Effector memory CD4-positive, alpha-beta T cell (primary cell): ENCODE results near the gene CTNNB1.

Experiments
- DNase-seq, 3 donors: peaks; one replicate each; pipeline ENCODE4 v3.0.0-alpha.2; 2020
- H3K27ac ChIP-seq: 2 replicates; pipeline ENCODE4 v1.7.0; 2013; ENCODE audit warnings: mild to moderate bottlenecking, low read length, moderate library complexity; ENCODE audit not compliant: insufficient read depth, poor library complexity, severe bottlenecking
- H3K27me3 ChIP-seq: replicated peaks from 2 replicates; pipeline ENCODE4 v1.7.0; 2013; ENCODE audit warnings: mild to moderate bottlenecking, low read length; ENCODE audit not compliant: insufficient read depth, control insufficient read depth, poor library complexity, severe bottlenecking
- H3K36me3 ChIP-seq: 2 replicates; pipeline ENCODE4 v1.7.0; 2013; ENCODE audit warnings: mild to moderate bottlenecking, low read length, moderate library complexity; ENCODE audit not compliant: control insufficient read depth, insufficient read depth
- H3K4me1 ChIP-seq: 2 replicates; pipeline ENCODE4 v1.7.0; 2013; ENCODE audit warnings: low read length, mild to moderate bottlenecking; ENCODE audit not compliant: control insufficient read depth, insufficient read depth, poor library complexity, severe bottlenecking
- H3K4me3 ChIP-seq: 2 replicates; pipeline ENCODE4 v1.7.0; 2013; ENCODE audit warnings: low read length, low read depth, mild to moderate bottlenecking; ENCODE audit not compliant: insufficient read depth, poor library complexity, severe bottlenecking
- H3K9me3 ChIP-seq: 2 replicates; pipeline ENCODE4 v1.7.0; 2013; ENCODE audit warnings: mild to moderate bottlenecking, low read length, moderate library complexity; ENCODE audit not compliant: control insufficient read depth

The CTNNB1 gene

DNA sequence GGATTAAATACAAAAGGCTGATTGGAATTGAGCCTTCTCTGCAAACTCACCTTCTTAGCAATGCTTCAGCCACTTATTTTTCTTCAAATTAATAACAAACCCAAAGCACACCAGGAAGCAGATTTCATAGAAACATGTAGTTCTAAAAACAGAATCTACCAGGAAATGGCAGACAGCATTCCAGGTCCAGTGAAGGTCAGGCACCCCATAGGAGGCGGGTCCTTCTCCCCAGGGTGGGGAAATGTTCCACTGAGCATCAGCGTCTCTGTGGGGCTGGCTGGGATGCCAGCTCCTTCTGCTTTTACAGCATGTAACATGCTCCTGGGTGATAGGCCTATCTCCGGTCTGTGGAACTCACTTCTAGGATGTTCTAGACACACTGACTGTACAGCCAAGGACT is 49.2 kb downstream of the CTNNB1 start:
- H3K9me3 ChIP-seq: no peaks in the 10 kb centered on the region
- no peaks in the 10 kb centered on the region for H3K4me1 ChIP-seq
- DNase-seq: no peak
- no peaks in the 10 kb centered on the region for H3K27me3 ChIP-seq
- H3K36me3 ChIP-seq: no peaks in the 10 kb centered on the region
- no peak overlapping the region for H3K27ac ChIP-seq
- H3K4me3 ChIP-seq: no peak overlapping the region

DNA sequence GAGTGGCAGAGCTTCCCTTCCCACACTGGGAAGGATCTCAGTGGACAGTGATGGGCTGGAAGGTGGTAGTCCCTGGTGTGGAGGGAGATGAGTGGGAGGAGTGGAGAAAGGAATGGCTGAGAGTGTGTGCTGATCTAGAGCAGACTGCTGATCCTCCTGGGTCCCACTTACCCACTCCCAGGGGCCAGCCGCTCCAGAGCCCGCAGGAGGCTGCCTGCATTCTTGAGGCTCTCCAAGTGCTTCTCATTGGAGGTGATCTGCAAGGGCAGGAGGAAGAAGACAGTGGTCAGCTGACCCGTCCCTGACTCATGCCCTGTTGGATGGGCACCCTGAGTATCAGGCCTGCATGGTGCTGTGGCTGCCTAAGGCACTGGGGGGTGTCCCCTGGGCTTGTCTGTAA is 50.0 kb downstream of the CTNNB1 start:
- Histone ChIP-seq H3K27ac (no peak overlapping the region), H3K4me3 (no peak overlapping the region), H3K36me3 (no peaks in the 10 kb centered on the region), H3K4me1 (no peaks in the 10 kb centered on the region), H3K9me3 (no peaks in the 10 kb centered on the region), H3K27me3 (no peaks in the 10 kb centered on the region)
- DNase-seq: no peak

- no peak overlapping the region for H3K4me3 ChIP-seq
- H3K36me3 ChIP-seq: no peaks in the 10 kb centered on the region
- no peaks in the 10 kb centered on the region for H3K4me1 ChIP-seq
- no peak overlapping the region for H3K27ac ChIP-seq
- no peaks in the 10 kb centered on the region for H3K27me3 ChIP-seq
- H3K9me3 ChIP-seq: no peaks in the 10 kb centered on the region
- DNase-seq: no peak
Measured at GRCh38 chr3:41250825-41251224, 51.5 kb downstream of the CTNNB1 start.

GRCh38 chr3:41251593-41251992 is 52.3 kb downstream of the CTNNB1 start:
- Histone ChIP-seq H3K27ac (no peak overlapping the region), H3K4me3 (no peak overlapping the region), H3K27me3 (no peaks in the 10 kb centered on the region)

GRCh38 chr3:41258239-41258800 is 59.0 kb downstream of the CTNNB1 start:
- Histone ChIP-seq H3K4me3 (no peak overlapping the region), H3K27me3 (no peaks in the 10 kb centered on the region), H3K27ac (no peak overlapping the region), H3K4me1 (no peaks in the 10 kb centered on the region), H3K36me3 (no peaks in the 10 kb centered on the region), H3K9me3 (no peaks in the 10 kb centered on the region)
- no peak for DNase-seq

More at GRCh38 chr3:41251593-41251992, 52.3 kb downstream of the CTNNB1 start:
- no peak for DNase-seq
- H3K36me3 ChIP-seq: no peaks in the 10 kb centered on the region
- H3K4me1 ChIP-seq: no peaks in the 10 kb centered on the region
- no peaks in the 10 kb centered on the region for H3K9me3 ChIP-seq

- Histone ChIP-seq H3K4me3 (no peak overlapping the region), H3K9me3 (no peaks in the 10 kb centered on the region), H3K27ac (no peak overlapping the region), H3K4me1 (no peaks in the 10 kb centered on the region), H3K27me3 (no peaks in the 10 kb centered on the region), H3K36me3 (no peaks in the 10 kb centered on the region)
- DNase-seq: no peak
Measured at GRCh38 chr3:41259449-41260062, 60.3 kb downstream of the CTNNB1 start.

DNA sequence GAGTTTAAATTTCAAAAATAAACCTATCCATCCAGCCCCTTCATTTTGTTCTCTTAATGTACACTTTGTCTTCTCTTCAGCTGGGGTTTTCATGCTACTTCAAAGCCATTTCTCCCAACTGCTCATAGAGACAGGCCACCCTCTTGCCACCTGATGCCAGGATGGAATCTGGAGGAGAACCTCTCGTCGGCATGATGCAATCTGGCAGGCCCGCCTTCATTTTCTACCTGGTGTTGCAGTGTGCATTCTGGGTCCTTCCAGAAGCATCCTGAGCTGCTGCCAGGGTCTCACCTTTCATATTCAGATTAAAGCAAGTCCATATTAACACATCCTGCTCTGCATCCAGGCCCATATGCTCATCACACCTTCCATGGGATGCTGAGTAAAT is 60.8 kb downstream of the CTNNB1 start:
- no peak overlapping the region for H3K4me3 ChIP-seq
- H3K36me3 ChIP-seq: no peaks in the 10 kb centered on the region
- no peaks in the 10 kb centered on the region for H3K4me1 ChIP-seq
- no peak overlapping the region for H3K27ac ChIP-seq
- H3K27me3 ChIP-seq: no peaks in the 10 kb centered on the region
- no peaks in the 10 kb centered on the region for H3K9me3 ChIP-seq
- no peak for DNase-seq

DNA sequence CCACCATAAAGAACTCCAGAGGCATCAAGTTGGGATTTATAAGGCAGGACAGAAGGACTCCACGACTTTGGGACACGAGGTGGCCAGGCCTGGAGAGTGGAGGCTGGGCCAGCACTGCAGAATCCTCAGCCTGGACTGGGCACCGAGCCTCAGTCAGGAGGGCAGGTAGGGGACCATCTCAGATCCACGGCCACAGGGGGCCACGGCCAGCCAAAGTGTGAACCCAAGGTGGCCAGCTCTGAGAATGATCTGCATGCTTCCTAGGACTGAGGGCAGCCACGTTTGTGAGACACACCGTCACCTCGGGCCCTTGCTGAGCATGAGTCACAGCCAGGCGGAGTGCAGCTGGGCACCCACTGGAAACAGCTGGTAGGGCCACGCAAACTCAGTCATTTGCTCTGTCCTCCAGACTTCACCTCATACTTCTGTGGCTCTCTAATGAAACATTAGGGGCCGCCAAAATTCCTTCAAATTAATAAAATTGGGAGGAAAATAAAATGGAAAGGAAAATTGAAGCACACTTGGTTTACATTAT is 65.8 kb downstream of the CTNNB1 start:
- Histone ChIP-seq H3K9me3 (no peaks in the 10 kb centered on the region), H3K36me3 (no peaks in the 10 kb centered on the region), H3K4me1 (no peaks in the 10 kb centered on the region), H3K27me3 (no peaks in the 10 kb centered on the region), H3K4me3 (no peak overlapping the region), H3K27ac (no peak overlapping the region)
- DNase-seq: no peak

DNA sequence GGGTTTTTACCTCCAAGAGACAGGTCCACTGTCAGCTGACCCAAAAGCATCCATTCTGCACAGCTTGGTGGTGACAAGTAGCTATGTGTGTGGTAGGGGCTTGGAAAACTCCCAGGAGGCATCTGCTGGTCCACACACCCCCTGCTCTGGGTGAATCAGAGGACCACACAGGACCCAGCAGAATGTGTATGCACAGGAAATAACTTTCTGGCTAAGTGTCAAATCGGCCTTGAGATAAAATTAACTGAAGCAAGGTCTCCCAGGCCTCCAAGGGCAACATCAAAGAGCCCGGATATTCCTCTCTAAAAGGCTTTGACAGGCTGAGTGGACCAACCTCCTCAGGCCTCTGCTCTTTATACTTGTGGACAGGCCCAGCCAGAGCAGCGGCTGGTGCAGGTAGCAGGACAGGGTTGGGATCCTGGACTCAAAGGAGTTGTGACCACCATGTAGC is 66.5 kb downstream of the CTNNB1 start:
- DNase-seq: no peak
- Histone ChIP-seq H3K4me3 (no peak overlapping the region), H3K36me3 (no peaks in the 10 kb centered on the region), H3K27ac (no peak overlapping the region), H3K4me1 (no peaks in the 10 kb centered on the region), H3K27me3 (no peaks in the 10 kb centered on the region), H3K9me3 (no peaks in the 10 kb centered on the region)

- Histone ChIP-seq H3K27ac (no peak overlapping the region), H3K36me3 (no peaks in the 10 kb centered on the region), H3K4me1 (no peaks in the 10 kb centered on the region), H3K27me3 (no peaks in the 10 kb centered on the region), H3K9me3 (no peaks in the 10 kb centered on the region), H3K4me3 (no peak overlapping the region)
- DNase-seq: no peak
Measured at GRCh38 chr3:41267975-41268640, 68.8 kb downstream of the CTNNB1 start.
